NCI-H187 (cell line): ENCODE measurements around the gene THEM5.
"Not testable (repeated sequence)": the region's sequence is repeated elsewhere in the genome, so short reads cannot be mapped to it uniquely, and the experiment has no call there.

Source experiments
- DNase-seq, 2 experiments: peaks; one replicate each; lab custom pipeline; 2025; lab: John Stamatoyannopoulos, UW

The THEM5 gene, protein sequence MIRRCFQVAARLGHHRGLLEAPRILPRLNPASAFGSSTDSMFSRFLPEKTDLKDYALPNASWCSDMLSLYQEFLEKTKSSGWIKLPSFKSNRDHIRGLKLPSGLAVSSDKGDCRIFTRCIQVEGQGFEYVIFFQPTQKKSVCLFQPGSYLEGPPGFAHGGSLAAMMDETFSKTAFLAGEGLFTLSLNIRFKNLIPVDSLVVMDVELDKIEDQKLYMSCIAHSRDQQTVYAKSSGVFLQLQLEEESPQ

GRCh38 chr1:151853411-151853943 is at the start of gene THEM5:
TSS of gene THEM5 (minus strand) at chr1:151853712. CDS start at chr1:151853565, 147 bp downstream.
- DNase-seq, result no peak

GRCh38 chr1:151902858-151903257 is 49.3 kb upstream of the THEM5 start:
- no peak for DNase-seq

DNA sequence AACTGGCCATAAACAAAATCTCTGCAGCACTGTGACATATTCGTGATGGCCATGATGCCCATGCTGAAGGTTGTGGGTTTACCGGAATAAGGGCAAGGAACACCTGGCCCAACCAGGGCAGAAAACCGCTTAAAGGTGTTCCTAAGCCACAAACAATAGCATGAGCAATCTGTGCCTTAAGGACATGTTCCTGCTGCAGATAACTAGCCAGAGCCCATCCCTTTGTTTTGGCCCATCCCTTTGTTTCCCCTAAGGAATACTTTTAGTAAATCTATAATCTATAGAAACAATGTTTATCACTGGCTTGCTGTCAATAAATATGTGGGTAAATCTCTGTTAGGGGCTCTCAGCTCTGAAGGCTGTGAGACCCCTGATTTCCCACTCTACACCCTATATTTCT is 47.3 kb upstream of the THEM5 start:
- DNase-seq, result not testable (repeated sequence)

DNA sequence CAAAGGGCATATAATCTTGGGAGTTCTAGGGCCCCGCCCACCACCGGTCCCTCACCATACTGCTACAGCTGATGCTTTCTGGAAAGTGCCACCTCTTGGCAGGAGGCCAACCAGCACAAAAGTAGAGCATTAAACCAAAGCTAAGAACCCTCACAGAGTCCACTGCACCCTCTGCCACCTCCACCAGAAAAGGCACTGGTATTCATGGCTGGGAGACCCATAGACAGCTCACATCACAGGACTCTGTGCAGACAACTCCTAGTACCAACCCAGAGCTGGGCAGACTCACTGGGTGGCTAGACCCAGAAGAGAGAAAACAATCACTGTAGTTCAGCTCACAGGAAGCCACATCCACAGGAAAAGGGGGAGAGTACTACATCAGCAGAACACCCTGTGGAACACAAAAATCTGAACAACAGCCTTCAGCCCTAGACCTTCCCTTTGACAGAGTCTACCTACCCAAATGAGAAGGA is 45.0 kb upstream of the THEM5 start:
- no peak for DNase-seq

- no peak for DNase-seq
Observed at GRCh38 chr1:151897991-151898431, 44.5 kb upstream of the THEM5 start.

DNA sequence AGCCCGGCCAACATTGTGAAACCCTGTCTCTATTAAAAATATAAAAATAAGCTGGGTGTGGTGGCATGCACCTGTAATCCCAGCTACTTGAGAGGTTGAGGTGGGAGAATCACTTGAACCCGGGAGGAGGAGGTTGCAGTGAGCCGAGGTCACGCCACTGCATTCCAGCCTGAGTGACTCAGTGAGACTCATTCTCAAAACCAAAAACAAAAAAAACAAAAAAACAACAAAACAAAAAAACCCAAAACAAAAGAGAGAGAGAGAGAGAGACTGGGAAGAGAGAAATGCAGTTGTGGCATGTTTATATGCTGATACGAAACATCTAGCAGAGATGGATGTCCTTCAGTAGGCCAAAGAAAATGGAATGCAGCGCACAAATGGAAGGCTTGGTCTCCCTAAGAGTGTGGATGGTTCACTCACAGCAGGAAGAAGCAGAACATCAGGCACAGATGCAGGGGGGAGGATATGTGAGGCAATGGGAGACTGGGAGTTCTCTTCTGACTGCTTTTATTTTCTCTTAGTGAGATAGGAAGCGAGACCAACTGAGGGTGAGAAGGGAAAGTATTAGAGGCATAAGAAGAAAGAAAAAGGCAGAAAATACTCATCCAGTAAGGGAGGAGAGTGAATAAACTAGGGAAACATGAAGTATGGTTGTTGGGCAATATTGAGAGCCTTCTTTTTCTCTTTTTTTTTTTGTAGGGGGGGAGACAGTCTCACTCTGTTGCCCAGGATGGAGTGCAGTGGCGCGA is 39.8 kb upstream of the THEM5 start:
- no peak for DNase-seq

DNA sequence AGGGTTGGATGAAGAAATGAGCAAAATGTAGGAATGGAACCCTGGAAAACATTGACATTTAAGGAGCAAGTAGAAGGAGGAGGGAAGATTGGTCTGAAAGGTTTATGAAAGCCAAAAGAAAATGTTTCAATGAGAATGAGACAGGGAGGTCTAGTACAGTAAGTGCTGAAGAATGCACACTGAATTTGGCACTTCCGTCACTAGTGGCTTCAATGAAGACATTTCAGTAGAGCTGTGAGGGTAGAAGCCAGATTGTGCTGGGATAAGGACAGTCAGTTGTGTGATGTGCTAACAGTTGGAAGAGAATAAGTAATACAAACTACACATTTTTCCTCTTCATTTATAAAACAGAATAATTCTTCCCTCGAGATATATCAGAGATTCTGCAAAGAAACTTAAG is 38.7 kb upstream of the THEM5 start:
- no peak for DNase-seq

GRCh38 chr1:151891512-151891911 is 38.0 kb upstream of the THEM5 start:
- no peak for DNase-seq

DNA sequence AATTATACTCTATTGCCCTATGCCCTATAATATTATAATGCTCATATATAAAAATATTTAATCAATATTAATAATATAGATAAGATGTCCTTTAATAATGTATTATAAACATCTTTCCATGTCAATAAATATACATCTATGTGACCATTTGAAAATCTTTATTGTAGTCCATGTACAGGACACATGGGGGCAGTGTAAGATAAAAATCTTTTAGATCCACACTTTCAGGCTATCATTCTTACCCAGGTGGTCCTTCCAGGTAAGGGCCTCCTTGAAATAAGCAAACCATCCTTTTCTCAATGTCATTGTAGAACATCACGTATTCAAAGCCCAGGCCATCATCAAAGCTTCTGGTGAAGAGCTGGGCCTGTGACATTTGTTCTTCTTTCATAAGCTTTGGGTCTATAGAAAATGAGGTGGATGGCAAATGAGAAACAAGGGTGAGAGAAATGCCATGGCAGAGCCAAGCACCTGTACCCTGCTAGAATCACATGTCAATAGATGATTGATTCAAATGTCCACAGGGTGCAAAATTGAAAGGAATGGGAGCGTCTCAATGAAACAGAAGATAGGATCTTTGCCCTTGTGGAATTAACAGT is 35.6 kb upstream of the THEM5 start:
- DNase-seq, result no peak

DNA sequence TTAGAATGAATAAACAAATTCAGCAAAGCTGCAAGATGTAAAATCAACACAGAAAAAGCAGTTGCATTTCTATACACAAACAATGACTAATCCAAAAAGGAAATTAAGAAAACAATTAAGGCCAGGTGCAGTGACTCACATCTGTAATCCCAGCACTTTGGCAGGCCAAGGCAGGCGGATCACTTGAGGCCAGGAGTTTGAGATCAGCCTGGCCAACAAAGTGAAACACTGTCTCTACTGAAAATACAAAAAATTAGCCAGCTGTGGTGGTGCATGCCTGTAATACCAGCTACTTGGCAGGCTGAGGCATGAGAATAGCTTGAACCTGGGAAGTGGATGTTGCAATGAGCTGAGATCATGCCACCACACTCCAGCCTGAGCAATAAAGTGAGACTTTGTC is 33.5 kb upstream of the THEM5 start:
- DNase-seq, result no peak

DNA sequence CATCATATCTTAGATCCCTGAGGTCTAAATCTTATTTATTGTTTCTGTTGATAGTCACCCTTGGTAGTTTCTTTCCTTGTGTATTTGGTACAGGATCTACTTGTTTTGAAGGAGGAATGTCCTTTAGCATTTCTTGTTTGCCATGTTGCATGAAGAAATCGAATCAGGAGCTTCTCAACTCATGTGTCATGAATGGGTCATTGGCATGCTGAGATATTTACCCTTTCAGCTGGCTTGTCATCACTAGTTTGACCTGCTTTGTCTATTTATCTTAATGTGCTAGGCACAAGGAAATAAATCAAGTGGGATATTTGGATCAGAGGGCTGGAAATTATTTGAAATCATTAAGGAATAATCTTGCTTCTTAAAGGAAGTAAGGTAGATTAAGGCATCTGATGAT is 32.0 kb upstream of the THEM5 start:
- no peak for DNase-seq

- DNase-seq, result not testable (repeated sequence)
Observed at GRCh38 chr1:151884879-151885278, 31.4 kb upstream of the THEM5 start.

DNA sequence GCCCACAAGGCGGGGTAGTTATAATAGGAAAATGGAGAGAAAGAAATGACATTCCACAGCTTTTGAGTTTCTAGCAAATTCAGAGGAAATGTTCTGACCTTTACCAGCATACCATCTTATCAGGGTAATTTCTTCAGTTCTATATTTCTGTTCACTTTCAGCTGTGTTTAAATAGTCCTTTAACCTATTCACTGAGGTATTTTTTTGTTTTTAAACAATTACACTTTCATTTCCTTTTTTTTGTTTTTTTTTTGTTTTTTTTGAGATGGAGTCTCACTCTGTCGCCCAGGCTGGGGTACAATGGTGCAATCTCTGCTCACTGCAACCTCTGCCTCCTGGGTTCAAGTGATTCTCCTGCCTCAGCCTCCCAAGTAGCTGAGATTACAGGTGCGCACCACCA is 30.9 kb upstream of the THEM5 start:
- not testable (repeated sequence) for DNase-seq

- not testable (repeated sequence) for DNase-seq
Observed at GRCh38 chr1:151883898-151884297, 30.4 kb upstream of the THEM5 start.

DNA sequence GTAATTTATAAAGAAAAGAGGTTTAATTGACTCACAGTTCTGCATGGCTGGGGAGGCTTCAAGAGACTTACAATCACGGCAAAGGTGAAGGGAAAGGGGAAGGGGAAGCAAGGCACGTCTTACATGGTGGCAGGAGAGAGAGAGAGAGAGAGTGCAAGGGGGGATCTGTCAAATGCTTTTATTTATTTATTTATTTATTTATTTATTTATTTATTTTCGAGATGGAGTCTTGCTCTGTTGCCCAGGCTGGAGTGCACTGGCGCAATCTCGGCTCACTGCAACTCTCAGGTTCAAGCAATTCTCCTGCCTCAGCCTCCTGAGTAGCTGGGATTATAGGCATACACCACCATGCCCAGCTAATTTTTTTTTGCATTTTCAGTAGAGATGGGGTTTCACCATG is 29.4 kb upstream of the THEM5 start:
- not testable (repeated sequence) for DNase-seq

GRCh38 chr1:151882466-151882865 is 29.0 kb upstream of the THEM5 start:
- no peak for DNase-seq

DNA sequence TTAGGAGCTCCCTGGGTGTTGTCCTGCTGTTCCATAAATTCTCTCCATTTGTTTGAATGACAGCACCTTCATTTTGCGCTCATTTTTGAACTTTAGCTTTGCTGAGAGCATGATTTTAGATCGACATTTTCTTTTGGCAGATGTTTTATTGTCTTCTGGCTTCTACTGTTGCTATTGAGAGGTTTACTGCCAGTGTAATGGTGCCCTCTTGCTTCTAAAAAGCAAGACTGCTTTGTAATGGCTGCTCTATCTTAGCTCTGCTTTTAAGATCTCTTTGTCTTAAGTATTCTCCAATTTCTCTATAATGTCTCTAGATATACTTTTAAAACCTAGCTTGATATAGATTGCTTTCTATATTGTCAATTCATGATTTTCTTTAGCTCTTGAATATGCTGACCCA is 28.0 kb upstream of the THEM5 start:
- no peak for DNase-seq

- no peak for DNase-seq
Observed at GRCh38 chr1:151875419-151876097, 22.0 kb upstream of the THEM5 start.

GRCh38 chr1:151872776-151873175 is 19.3 kb upstream of the THEM5 start:
- not testable (repeated sequence) for DNase-seq

GRCh38 chr1:151871284-151872030 is 17.9 kb upstream of the THEM5 start:
- DNase-seq, result no peak

GRCh38 chr1:151868486-151868885 is 15.0 kb upstream of the THEM5 start:
- no peak for DNase-seq
